ENCODE measurements around the gene HSPBAP1. TPM values are rescaled to one million over a fixed set of nuclear protein-coding genes. Genes with fewer than 3 reads are reported as not detected.
"Not testable (repeated sequence)": the region's sequence is repeated elsewhere in the genome, so short reads cannot be mapped to it uniquely, and the experiment has no call there.

HSPBAP1 gene
- total RNA-seq, 4 donors from 2014 or later = 10.9 to 15.3 (median 12.9) TPM

DNA sequence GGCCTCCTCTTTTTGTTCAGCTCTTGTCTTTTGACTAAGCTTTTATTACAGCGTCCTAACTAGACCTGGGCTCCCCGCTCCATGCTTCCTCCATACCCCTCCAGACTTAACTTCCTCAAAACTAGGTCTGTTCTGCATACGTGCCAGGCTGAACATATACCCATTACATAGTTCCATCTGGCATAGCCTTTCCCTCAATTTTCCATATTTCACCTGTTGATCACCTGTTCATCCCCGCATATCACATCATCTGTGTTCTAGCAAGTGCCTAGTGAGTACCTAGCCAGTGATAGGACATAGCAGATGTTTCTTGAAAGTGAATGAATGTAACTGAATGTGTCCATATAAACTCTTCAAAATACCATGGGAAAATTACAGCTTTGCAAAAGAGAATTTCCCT lies 77.0 kb downstream of the HSPBAP1 start:
- Histone ChIP-seq H3K4me3 (no peak overlapping the region), H3K9me3 (no peaks in the 10 kb centered on the region), H3K4me1 (no peaks in the 10 kb centered on the region), H3K27ac (no peak overlapping the region), H3K36me3 (peaks cover 0 to 99% (median 49%) of the 10 kb centered on the region in 3 donors), H3K27me3 (no peaks in the 10 kb centered on the region)
- TF ChIP-seq POLR2A (IDR thresholded peaks at IDR 0.05) (no peak), EP300 (IDR thresholded peaks at IDR 0.05) (no peak)
- TF ChIP-seq, protein P1, sequence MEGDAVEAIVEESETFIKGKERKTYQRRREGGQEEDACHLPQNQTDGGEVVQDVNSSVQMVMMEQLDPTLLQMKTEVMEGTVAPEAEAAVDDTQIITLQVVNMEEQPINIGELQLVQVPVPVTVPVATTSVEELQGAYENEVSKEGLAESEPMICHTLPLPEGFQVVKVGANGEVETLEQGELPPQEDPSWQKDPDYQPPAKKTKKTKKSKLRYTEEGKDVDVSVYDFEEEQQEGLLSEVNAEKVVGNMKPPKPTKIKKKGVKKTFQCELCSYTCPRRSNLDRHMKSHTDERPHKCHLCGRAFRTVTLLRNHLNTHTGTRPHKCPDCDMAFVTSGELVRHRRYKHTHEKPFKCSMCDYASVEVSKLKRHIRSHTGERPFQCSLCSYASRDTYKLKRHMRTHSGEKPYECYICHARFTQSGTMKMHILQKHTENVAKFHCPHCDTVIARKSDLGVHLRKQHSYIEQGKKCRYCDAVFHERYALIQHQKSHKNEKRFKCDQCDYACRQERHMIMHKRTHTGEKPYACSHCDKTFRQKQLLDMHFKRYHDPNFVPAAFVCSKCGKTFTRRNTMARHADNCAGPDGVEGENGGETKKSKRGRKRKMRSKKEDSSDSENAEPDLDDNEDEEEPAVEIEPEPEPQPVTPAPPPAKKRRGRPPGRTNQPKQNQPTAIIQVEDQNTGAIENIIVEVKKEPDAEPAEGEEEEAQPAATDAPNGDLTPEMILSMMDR (IDR thresholded peaks at IDR 0.05) = no peak
- DNase-seq (ENCODE audit: low spot score in 2 of 2) = no peak
- 87 to 90% methylated on average over 4 of the region's 4 CpGs for WGBS, 2 donors

- TF ChIP-seq, protein P1 (IDR thresholded peaks at IDR 0.05) = no peak
- TF ChIP-seq EP300 (IDR thresholded peaks at IDR 0.05) = no peak
- TF ChIP-seq POLR2A (IDR thresholded peaks at IDR 0.05) = no peak
- peaks cover 0 to 79% (median 39%) of the 10 kb centered on the region in 3 donors for H3K36me3 ChIP-seq
- 86 to 89% methylated on average over 3 of the region's 3 CpGs for whole genome bisulfite sequencing, 2 donors
Measured at GRCh38 chr3:122714273-122714672, 79.4 kb downstream of the HSPBAP1 start.

GRCh38 chr3:122710616-122711251 lies 82.9 kb downstream of the HSPBAP1 start:
- H3K9me3 ChIP-seq; DNase-seq (ENCODE audit: low spot score in 2 of 2); H3K4me1 ChIP-seq; H3K4me3 ChIP-seq; H3K27me3 ChIP-seq; H3K27ac ChIP-seq: not testable (repeated sequence)
- H3K36me3 ChIP-seq = peaks cover 0 to 64% (median 24%) of the 10 kb centered on the region in 3 donors
- 96 to 100% methylated on average over 1 of the region's 1 CpG for WGBS, 2 donors

More at GRCh38 chr3:122714273-122714672, 79.4 kb downstream of the HSPBAP1 start:
- Histone ChIP-seq H3K27ac (no peak overlapping the region), H3K4me1 (no peaks in the 10 kb centered on the region), H3K9me3 (no peaks in the 10 kb centered on the region), H3K27me3 (no peaks in the 10 kb centered on the region), H3K4me3 (no peak overlapping the region)
- no peak for DNase-seq (ENCODE audit: low spot score in 2 of 2)

DNA sequence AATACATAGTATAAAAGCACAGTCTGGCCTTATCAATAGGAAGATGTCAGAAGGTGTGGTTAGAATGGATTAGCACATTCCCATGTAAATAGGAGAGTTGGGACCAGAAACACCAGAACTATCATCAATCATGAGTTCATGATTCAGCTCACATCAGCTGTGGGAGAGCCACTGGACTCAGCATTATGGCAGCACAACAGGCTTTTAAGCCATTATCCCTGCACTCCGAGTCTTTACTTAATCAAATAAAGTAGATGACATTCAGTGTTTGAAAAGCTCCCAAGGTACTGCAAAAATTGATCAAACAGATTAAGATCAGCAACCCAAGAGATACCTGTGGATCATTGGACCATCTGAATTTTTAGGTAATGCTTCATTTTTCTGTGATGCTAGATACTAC lies 88.3 kb downstream of the HSPBAP1 start:
- Histone ChIP-seq H3K9me3 (no peaks in the 10 kb centered on the region), H3K36me3 (peaks cover 0 to 74% (median 15%) of the 10 kb centered on the region in 3 donors)
- WGBS, 2 donors = 81 to 82% methylated on average over 1 of the region's 1 CpG

GRCh38 chr3:122700193-122700592 lies 93.4 kb downstream of the HSPBAP1 start:
- H3K36me3 ChIP-seq = peaks cover 0 to 90% (median 18%) of the 10 kb centered on the region in 3 donors
- no peaks in the 10 kb centered on the region for H3K27me3 ChIP-seq
- no peaks in the 10 kb centered on the region for H3K4me1 ChIP-seq
- H3K9me3 ChIP-seq = no peaks in the 10 kb centered on the region
- no peak for TF ChIP-seq POLR2A (IDR thresholded peaks at IDR 0.05)
- TF ChIP-seq, protein P1 (IDR thresholded peaks at IDR 0.05) = no peak
- TF ChIP-seq EP300 (IDR thresholded peaks at IDR 0.05) = no peak
- no peak for DNase-seq (ENCODE audit: low spot score in 2 of 2)
- no peak overlapping the region for H3K4me3 ChIP-seq
- no peak overlapping the region for H3K27ac ChIP-seq
- WGBS, 2 donors = 44 to 50% methylated on average over 2 of the region's 2 CpGs

More for the DNA sequence above, 88.3 kb downstream of the HSPBAP1 start:
- no peak for TF ChIP-seq EP300 (IDR thresholded peaks at IDR 0.05)
- TF ChIP-seq, protein P1 (IDR thresholded peaks at IDR 0.05) = no peak
- no peak for TF ChIP-seq POLR2A (IDR thresholded peaks at IDR 0.05)
- no peak overlapping the region for H3K4me3 ChIP-seq
- H3K27me3 ChIP-seq = no peaks in the 10 kb centered on the region
- no peak for DNase-seq (ENCODE audit: low spot score in 2 of 2)
- no peak overlapping the region for H3K27ac ChIP-seq
- no peaks in the 10 kb centered on the region for H3K4me1 ChIP-seq

All from tibial nerve (tissue), 4 donors.